K562 (cell line): ENCODE data around the gene TUBA8.

Experiments used
- MTA2 ChIP-seq: fragments of 450-650 bp; IDR thresholded peaks from 2 replicates; pipeline ENCODE4 v1.6.1; 2016; ENCODE audit warnings: low read depth
- RCOR1 ChIP-seq, 2 experiments: IDR thresholded peaks; 2 replicates each; pipeline ENCODE4 v1.6.1; 2012; ENCODE audit warnings: low read depth in 2 of 2, low read length in 2 of 2, borderline replicate concordance in 1 of 2, improper control_type of control experiment in 1 of 2
- SIRT6 ChIP-seq: IDR thresholded peaks from one replicate; pipeline ENCODE4 v1.6.1; 2012; ENCODE audit warnings: low read depth, mild to moderate bottlenecking, control low read depth, inconsistent platforms, low read length, moderate library complexity
- SMAD2 ChIP-seq: fragments of 150-350 bp; IDR thresholded peaks from 2 replicates; pipeline ENCODE4 v1.6.1; 2014; ENCODE audit warnings: low read depth, mild to moderate bottlenecking, low read length
- YY1 ChIP-seq, 3 experiments: IDR thresholded peaks; 2 replicates each; pipeline ENCODE4 v1.6.1; 2011; ENCODE audit warnings: low read length in 2 of 3, mild to moderate bottlenecking in 2 of 3, moderate library complexity in 2 of 3, borderline replicate concordance in 1 of 3, control low read depth in 1 of 3, low read depth in 1 of 3; ENCODE audit not compliant: insufficient read depth in 3 of 3, insufficient replicate concordance in 2 of 3, control insufficient read depth in 1 of 3, insufficient read length in 1 of 3; ENCODE audit errors: extremely low read depth in 1 of 3
- ZC3H4 ChIP-seq: sonication (generic); formaldehyde crosslinking; IDR thresholded peaks from 2 replicates; pipeline ENCODE4 v1.9.0; 2021; ENCODE audit warnings: missing genetic modification reagents, borderline replicate concordance
- ZNF23 ChIP-seq: fragments of 250-450 bp; sonication (Bioruptor Pico); IDR thresholded peaks from 2 replicates; pipeline ENCODE4 v1.4.0; 2020; ENCODE audit warnings: mild to moderate bottlenecking
- TF ChIP-seq, protein P1 (sequence below): sonication (generic); formaldehyde crosslinking; IDR thresholded peaks from 2 replicates; pipeline ENCODE4 v1.8.1; 2022; ENCODE audit warnings: missing genetic modification reagents
- TF ChIP-seq, protein P2 (sequence below), 3 experiments: IDR thresholded peaks in 2 of 3; conservative IDR thresholded peaks in 1 of 3; 2 replicates each; pipeline ENCODE4 v1.5.1; 2011 to 2012; ENCODE audit warnings: low read length in 3 of 3, mild to moderate bottlenecking in 3 of 3, control low read depth in 2 of 3, improper control_type of control experiment in 1 of 3, inconsistent platforms in 1 of 3, low read depth in 1 of 3, mixed read lengths in 1 of 3, moderate library complexity in 1 of 3; ENCODE audit not compliant: insufficient read depth in 2 of 3
- TF ChIP-seq, protein P3 (sequence below): conservative IDR thresholded peaks from 2 replicates; pipeline ENCODE4 v1.6.1; 2011; ENCODE audit warnings: low read depth, mild to moderate bottlenecking, low read length; ENCODE audit not compliant: control insufficient read depth
- TF ChIP-seq, protein P4 (sequence below): sonication (generic); formaldehyde crosslinking; IDR thresholded peaks from 2 replicates; pipeline ENCODE4 v1.8.0; 2022; ENCODE audit warnings: mild to moderate bottlenecking, low read depth, missing genetic modification reagents

DNA sequence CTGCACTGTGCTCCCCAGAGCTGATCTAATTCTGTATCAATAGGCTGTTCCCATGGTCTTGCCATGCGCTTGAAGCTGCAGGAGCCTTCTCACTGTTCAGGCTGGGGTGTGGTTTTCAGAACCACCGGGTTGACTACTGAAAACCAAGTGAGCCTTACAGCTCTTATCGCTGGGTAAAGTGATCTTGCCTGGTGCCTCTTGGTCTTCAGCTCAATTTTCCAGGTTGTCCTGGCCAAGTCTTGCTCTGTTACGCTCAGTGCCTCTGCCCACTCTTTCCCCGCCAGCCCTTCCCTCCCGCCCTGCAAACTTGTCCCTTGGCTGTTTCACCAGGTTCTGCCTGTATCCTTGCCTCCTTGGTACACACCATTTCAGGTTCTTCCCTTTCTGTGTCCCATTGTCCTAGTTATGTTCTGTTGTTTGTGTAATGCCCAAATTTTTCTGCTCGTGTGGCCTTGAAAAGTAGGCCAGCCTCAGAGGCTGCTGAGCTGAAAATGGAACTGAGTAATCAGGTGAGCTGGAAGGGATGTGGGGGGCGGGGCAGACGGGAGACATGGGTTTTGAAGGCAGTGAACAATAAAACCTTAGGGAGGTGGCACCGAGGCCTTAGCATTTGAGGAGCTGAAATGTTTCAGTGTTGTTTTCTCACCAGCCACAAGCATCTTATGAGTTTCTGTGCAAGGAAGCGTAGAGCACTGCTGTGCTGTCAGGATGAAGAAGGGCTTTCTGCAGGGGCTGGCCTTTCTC lies 21.6 kb upstream of the TUBA8 start:
- TF ChIP-seq RCOR1 (IDR thresholded peaks at IDR 0.05; ENCODE audit: borderline replicate concordance in 1 of 2, low read depth in 2 of 2, low read length in 2 of 2) (no peak), ZNF23 (CRISPR knock-in tag) (no peak), YY1 (IDR thresholded peaks at IDR 0.05; ENCODE audit: borderline replicate concordance in 1 of 3, control insufficient read depth in 1 of 3, extremely low read depth in 1 of 3, insufficient read depth in 3 of 3, insufficient read length in 1 of 3, insufficient replicate concordance in 2 of 3, low read depth in 1 of 3, low read length in 2 of 3) (no peak), MTA2 (no peak), SIRT6 (no peak), ZC3H4 (CRISPR knock-in tag) (no peak), SMAD2 (no peak)
- TF ChIP-seq, protein P1, sequence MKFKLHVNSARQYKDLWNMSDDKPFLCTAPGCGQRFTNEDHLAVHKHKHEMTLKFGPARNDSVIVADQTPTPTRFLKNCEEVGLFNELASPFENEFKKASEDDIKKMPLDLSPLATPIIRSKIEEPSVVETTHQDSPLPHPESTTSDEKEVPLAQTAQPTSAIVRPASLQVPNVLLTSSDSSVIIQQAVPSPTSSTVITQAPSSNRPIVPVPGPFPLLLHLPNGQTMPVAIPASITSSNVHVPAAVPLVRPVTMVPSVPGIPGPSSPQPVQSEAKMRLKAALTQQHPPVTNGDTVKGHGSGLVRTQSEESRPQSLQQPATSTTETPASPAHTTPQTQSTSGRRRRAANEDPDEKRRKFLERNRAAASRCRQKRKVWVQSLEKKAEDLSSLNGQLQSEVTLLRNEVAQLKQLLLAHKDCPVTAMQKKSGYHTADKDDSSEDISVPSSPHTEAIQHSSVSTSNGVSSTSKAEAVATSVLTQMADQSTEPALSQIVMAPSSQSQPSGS (CRISPR knock-in tag) = no peak
- TF ChIP-seq, protein P2, sequence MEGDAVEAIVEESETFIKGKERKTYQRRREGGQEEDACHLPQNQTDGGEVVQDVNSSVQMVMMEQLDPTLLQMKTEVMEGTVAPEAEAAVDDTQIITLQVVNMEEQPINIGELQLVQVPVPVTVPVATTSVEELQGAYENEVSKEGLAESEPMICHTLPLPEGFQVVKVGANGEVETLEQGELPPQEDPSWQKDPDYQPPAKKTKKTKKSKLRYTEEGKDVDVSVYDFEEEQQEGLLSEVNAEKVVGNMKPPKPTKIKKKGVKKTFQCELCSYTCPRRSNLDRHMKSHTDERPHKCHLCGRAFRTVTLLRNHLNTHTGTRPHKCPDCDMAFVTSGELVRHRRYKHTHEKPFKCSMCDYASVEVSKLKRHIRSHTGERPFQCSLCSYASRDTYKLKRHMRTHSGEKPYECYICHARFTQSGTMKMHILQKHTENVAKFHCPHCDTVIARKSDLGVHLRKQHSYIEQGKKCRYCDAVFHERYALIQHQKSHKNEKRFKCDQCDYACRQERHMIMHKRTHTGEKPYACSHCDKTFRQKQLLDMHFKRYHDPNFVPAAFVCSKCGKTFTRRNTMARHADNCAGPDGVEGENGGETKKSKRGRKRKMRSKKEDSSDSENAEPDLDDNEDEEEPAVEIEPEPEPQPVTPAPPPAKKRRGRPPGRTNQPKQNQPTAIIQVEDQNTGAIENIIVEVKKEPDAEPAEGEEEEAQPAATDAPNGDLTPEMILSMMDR (IDR thresholded peaks at IDR 0.05 in 2 of 3, conservative IDR thresholded peaks at IDR 0.05 in 1 of 3; ENCODE audit: insufficient read depth in 2 of 3, low read depth in 1 of 3, low read length in 3 of 3) = no peak
- TF ChIP-seq, protein P3, sequence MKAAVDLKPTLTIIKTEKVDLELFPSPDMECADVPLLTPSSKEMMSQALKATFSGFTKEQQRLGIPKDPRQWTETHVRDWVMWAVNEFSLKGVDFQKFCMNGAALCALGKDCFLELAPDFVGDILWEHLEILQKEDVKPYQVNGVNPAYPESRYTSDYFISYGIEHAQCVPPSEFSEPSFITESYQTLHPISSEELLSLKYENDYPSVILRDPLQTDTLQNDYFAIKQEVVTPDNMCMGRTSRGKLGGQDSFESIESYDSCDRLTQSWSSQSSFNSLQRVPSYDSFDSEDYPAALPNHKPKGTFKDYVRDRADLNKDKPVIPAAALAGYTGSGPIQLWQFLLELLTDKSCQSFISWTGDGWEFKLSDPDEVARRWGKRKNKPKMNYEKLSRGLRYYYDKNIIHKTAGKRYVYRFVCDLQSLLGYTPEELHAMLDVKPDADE = no peak
- TF ChIP-seq, protein P4, sequence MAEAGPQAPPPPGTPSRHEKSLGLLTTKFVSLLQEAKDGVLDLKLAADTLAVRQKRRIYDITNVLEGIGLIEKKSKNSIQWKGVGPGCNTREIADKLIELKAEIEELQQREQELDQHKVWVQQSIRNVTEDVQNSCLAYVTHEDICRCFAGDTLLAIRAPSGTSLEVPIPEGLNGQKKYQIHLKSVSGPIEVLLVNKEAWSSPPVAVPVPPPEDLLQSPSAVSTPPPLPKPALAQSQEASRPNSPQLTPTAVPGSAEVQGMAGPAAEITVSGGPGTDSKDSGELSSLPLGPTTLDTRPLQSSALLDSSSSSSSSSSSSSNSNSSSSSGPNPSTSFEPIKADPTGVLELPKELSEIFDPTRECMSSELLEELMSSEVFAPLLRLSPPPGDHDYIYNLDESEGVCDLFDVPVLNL (CRISPR knock-in tag) = no peak
